ENCODE data around the gene UBE2E2. TPM values are rescaled to one million over a fixed set of nuclear protein-coding genes. Genes with fewer than 3 reads are reported as not detected.

Gene UBE2E2
- total RNA-seq, 2 experiments from 2014 or later: 14.1 to 20.2 TPM

DNA sequence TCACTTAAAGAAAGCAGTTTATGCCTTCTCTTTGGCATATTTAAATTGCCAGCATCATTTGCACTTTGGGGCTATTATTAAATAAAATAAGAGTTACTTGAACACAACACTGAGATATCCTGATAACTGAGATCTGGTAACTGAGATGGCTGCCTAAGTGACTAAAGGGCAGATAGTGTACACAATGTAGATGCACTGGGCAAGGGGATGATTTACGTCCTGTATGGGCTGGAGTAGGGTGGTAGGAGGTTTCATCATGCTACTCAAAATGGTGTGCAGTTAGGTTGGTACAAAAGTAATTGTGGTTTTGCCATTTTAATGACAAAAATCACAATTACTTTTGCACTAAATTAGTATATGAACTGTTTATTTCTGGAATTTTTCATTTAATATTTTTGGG, 196.1 kb downstream of the UBE2E2 start:
- Mint-ChIP-seq H3K27me3 (no peaks in the 10 kb centered on the region), H3K27ac (no peak overlapping the region), H3K36me3 (ENCODE audit: low read depth) (no peaks in the 10 kb centered on the region), H3K9me3 (no peaks in the 10 kb centered on the region), H3K4me3 (no peak overlapping the region), H3K4me1 (ENCODE audit: low read depth) (peaks cover 20% of the 10 kb centered on the region)
- Histone ChIP-seq H3K27me3 (ENCODE audit: control insufficient read depth in 1 of 2, insufficient read depth in 2 of 2, low read length in 2 of 2) (no peaks in the 10 kb centered on the region), H3K27ac (ENCODE audit: low read depth in 1 of 2, low read length in 2 of 2) (no peak overlapping the region), H3K4me1 (ENCODE audit: insufficient read depth, low read length) (peaks cover 2% of the 10 kb centered on the region), H3K36me3 (ENCODE audit: insufficient read depth, low read length) (no peaks in the 10 kb centered on the region), H3K4me3 (ENCODE audit: low read length) (no peak overlapping the region), H3K9me3 (ENCODE audit: control insufficient read depth in 1 of 2, insufficient read depth in 1 of 2, low read length in 2 of 2) (no peaks in the 10 kb centered on the region)
- ATAC-seq (ENCODE audit: poor library complexity) (no peak), DNase-seq (no peak)
- ChIA-PET CTCF (no interaction called here), POLR2A (no interaction called here)
- intact Hi-C loops (cut with DNase I, micrococcal nuclease): no loop called here
- TF ChIP-seq, protein P1, sequence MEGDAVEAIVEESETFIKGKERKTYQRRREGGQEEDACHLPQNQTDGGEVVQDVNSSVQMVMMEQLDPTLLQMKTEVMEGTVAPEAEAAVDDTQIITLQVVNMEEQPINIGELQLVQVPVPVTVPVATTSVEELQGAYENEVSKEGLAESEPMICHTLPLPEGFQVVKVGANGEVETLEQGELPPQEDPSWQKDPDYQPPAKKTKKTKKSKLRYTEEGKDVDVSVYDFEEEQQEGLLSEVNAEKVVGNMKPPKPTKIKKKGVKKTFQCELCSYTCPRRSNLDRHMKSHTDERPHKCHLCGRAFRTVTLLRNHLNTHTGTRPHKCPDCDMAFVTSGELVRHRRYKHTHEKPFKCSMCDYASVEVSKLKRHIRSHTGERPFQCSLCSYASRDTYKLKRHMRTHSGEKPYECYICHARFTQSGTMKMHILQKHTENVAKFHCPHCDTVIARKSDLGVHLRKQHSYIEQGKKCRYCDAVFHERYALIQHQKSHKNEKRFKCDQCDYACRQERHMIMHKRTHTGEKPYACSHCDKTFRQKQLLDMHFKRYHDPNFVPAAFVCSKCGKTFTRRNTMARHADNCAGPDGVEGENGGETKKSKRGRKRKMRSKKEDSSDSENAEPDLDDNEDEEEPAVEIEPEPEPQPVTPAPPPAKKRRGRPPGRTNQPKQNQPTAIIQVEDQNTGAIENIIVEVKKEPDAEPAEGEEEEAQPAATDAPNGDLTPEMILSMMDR (IDR thresholded peaks at IDR 0.05): no peak

DNA sequence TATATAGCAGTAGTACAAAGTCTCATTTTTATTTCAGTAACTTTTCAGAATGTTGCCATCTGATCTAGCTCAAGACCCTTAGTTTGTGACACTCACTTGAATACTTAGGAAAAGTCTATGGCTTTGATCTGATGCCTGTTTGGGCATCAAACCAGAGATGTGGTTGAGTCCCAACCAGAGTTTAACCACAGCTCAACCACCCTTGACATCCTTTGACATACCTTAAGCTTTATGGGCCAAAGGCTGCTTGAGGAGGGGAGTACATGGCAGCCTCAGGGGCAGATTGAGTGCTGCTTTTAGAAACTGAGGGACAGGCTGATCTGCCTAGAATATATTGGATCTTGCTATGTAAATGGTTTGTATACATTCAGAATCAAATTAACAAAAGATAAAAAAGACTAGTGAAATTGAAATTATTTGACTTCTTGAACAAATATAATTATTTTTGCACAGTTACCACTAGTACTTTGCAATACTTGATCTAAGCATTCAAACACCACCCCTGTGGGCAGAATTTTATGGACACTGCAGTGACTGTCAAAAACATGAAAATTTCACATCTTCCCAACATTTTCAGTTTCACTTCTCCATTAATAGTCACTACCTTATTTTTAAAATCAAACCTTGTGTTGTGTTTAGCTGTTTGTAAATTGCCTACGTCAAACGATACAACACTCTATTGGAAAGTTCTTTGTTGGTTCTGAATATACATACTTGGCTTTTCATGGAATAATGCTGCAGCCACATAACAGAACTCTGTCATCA, 199.8 kb downstream of the UBE2E2 start:
- H3K27ac Mint-ChIP-seq: no peak overlapping the region

DNA sequence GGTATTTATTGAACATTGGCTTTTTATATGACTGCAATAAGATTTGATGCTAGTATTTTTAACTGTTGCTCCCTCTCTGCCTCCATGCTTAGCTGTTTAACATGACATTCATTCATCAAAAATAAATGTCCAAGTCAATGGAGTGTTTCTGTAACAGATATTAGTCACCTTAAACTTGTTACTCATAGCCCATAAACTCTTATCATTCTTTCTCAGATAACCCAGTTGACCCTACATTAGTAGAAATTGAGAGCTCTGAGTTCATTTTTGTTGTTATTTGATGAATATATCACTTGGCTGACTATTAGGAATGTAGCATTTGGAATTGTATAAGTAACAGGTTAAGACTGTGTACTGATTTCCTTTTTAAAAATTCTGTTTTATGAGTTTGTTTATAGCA, 201.1 kb downstream of the UBE2E2 start:
- intact Hi-C loops (cut with DNase I, micrococcal nuclease): no loop called here
- H3K27me3 Mint-ChIP-seq: no peaks in the 10 kb centered on the region
- peaks cover 2% of the 10 kb centered on the region for H3K4me1 ChIP-seq (ENCODE audit: insufficient read depth, low read length)
- no peak for ATAC-seq (ENCODE audit: poor library complexity)
- H3K9me3 ChIP-seq (ENCODE audit: control insufficient read depth in 1 of 2, insufficient read depth in 1 of 2, low read length in 2 of 2): no peaks in the 10 kb centered on the region
- H3K27me3 ChIP-seq (ENCODE audit: control insufficient read depth in 1 of 2, insufficient read depth in 2 of 2, low read length in 2 of 2): no peaks in the 10 kb centered on the region
- H3K36me3 ChIP-seq (ENCODE audit: insufficient read depth, low read length): no peaks in the 10 kb centered on the region
- no peak overlapping the region for H3K4me3 Mint-ChIP-seq
- CTCF ChIA-PET: interaction anchor here (1.5 kb wide), 1 partner anchor 9 kb away, joined by 6 read pairs; no protein-coding TSS in a partner anchor
- no peak overlapping the region for H3K27ac Mint-ChIP-seq
- H3K27ac ChIP-seq (ENCODE audit: low read depth in 1 of 2, low read length in 2 of 2): no peak overlapping the region
- no peak for DNase-seq
- TF ChIP-seq, protein P1 (IDR thresholded peaks at IDR 0.05): no peak
- H3K36me3 Mint-ChIP-seq (ENCODE audit: low read depth): no peaks in the 10 kb centered on the region
- H3K4me1 Mint-ChIP-seq (ENCODE audit: low read depth): peaks cover 26% of the 10 kb centered on the region
- POLR2A ChIA-PET: no interaction called here
- no peak overlapping the region for H3K4me3 ChIP-seq (ENCODE audit: low read length)
- no peaks in the 10 kb centered on the region for H3K9me3 Mint-ChIP-seq

More for the DNA sequence above, 199.8 kb downstream of the UBE2E2 start:
- ChIA-PET CTCF (no interaction called here), POLR2A (no interaction called here)
- H3K27me3 Mint-ChIP-seq: no peaks in the 10 kb centered on the region
- Histone ChIP-seq H3K36me3 (ENCODE audit: insufficient read depth, low read length) (no peaks in the 10 kb centered on the region), H3K27ac (ENCODE audit: low read depth in 1 of 2, low read length in 2 of 2) (no peak overlapping the region), H3K4me1 (ENCODE audit: insufficient read depth, low read length) (peaks cover 2% of the 10 kb centered on the region), H3K27me3 (ENCODE audit: control insufficient read depth in 1 of 2, insufficient read depth in 2 of 2, low read length in 2 of 2) (no peaks in the 10 kb centered on the region), H3K9me3 (ENCODE audit: control insufficient read depth in 1 of 2, insufficient read depth in 1 of 2, low read length in 2 of 2) (no peaks in the 10 kb centered on the region), H3K4me3 (ENCODE audit: low read length) (no peak overlapping the region)
- ATAC-seq (ENCODE audit: poor library complexity) (no peak), DNase-seq (peak in 4 of 14 experiments; percentile 4 to 11 (median 5))
- TF ChIP-seq, protein P1 (IDR thresholded peaks at IDR 0.05): no peak
- no peaks in the 10 kb centered on the region for H3K36me3 Mint-ChIP-seq (ENCODE audit: low read depth)
- peaks cover 26% of the 10 kb centered on the region for H3K4me1 Mint-ChIP-seq (ENCODE audit: low read depth)
- no peak overlapping the region for H3K4me3 Mint-ChIP-seq
- intact Hi-C loops (cut with DNase I, micrococcal nuclease): no loop called here
- H3K9me3 Mint-ChIP-seq: no peaks in the 10 kb centered on the region

All from CD4-positive, alpha-beta T cell (primary cell).